Measurements from ENCODE around the gene PRR18.

Gene PRR18

DNA sequence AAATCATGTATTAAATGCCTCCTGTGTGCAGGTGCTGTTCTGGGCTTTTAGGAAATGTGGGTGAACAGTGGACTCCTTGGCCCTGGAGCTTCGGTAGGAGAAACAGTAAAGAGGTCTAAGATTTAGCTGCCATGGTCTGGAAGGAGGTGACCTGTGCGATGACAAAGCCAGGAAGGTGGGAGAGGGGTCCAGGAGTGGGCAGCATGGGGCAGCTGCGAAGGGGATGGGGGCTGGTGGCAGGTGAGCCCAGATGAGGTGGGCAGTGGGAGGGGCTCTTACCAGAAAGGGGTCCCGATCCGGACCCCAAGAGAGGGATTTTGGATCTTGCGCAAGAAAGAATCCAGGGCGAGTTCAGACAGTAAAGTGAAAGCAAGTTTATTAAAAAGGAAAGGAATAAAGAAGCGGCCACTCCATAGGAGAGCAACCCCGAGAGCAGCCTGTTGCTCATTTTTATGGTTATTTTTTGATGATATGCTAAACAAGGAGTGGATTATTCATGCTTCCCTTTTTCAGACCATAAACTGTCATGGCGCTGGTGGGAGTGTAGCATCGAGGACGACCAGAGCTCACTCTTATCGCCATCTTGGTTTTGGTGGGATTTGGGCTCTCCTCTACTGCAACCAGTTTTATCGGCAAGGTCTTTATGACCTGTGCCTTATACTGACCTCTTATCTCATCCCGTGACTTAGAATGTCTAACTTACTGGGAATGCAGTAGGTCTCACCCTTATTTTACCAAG, 38.7 kb downstream of the PRR18 start:
- TF ChIP-seq ZFX (IDR thresholded peaks at IDR 0.05), result no peak
- TF ChIP-seq, protein P1, sequence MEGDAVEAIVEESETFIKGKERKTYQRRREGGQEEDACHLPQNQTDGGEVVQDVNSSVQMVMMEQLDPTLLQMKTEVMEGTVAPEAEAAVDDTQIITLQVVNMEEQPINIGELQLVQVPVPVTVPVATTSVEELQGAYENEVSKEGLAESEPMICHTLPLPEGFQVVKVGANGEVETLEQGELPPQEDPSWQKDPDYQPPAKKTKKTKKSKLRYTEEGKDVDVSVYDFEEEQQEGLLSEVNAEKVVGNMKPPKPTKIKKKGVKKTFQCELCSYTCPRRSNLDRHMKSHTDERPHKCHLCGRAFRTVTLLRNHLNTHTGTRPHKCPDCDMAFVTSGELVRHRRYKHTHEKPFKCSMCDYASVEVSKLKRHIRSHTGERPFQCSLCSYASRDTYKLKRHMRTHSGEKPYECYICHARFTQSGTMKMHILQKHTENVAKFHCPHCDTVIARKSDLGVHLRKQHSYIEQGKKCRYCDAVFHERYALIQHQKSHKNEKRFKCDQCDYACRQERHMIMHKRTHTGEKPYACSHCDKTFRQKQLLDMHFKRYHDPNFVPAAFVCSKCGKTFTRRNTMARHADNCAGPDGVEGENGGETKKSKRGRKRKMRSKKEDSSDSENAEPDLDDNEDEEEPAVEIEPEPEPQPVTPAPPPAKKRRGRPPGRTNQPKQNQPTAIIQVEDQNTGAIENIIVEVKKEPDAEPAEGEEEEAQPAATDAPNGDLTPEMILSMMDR (conservative IDR thresholded peaks at IDR 0.05), result no peak

DNA sequence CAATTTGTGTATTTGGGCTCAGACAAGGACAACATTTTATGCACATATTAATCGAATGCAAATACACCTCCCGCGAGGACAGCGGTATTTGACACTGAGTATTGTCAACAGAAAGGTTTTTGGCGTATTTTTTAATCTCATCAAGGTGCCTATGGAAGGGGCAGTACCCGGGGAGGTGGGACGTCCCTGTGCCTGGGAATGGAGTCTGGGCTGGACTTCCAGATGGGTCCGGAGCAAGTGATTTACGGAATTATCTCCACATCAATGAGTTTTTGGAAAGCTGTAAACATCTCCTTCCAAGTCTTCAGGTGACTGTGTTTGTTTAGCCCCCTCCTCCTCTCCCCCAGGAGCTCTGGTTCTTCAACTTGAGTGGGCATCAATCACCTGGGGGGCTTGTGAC, 39.8 kb downstream of the PRR18 start:
- TF ChIP-seq, protein P1 (conservative IDR thresholded peaks at IDR 0.05), result no peak
- no peak for TF ChIP-seq ZFX (IDR thresholded peaks at IDR 0.05)
- H3K27ac ChIP-seq, result no peak overlapping the region

More for the DNA sequence above, 38.7 kb downstream of the PRR18 start:
- H3K27ac ChIP-seq, result no peak overlapping the region

DNA sequence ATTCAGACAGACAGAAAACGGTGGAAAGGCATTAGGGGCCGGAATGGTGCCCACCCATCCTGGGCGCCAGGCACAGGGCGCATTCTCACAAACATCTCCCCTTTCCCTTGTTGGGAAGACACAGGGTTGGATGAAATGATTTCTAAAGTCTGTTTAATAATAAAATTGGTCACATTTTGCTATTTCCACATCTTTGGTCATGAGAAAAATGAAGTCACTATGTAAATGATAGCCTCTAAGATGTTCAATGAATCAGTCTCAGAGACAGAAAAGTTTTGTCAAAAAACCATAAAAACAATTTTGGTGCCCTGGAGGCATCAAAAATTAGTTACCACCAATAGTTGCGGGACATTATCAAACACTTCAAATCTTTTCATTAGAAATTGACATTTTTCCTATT, 40.7 kb downstream of the PRR18 start:
- no peak for TF ChIP-seq ZFX (IDR thresholded peaks at IDR 0.05)
- TF ChIP-seq, protein P1 (conservative IDR thresholded peaks at IDR 0.05), result no peak
- no peak overlapping the region for H3K27ac ChIP-seq

DNA sequence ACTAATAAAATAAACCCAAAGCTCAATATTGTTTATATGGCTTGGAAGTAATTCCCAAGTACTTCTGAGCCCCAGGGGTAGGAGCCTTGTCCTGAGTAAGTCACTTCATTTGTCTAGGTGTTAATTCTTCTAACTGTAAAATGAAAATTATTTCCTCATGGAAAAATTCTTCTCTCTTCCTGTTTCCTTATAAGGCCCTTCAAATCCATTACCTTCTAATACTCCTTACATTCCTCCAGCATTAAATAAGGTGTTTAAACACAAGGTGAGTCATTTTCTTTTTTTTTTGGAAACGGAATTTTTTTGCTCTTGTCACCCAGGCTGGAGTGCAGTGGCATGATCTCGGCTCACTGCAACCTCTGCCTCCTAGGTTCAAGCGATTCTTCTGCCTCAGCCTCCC, 41.9 kb downstream of the PRR18 start:
- no peak for TF ChIP-seq ZFX (IDR thresholded peaks at IDR 0.05)
- TF ChIP-seq, protein P1 (conservative IDR thresholded peaks at IDR 0.05), result no peak
- no peak overlapping the region for H3K27ac ChIP-seq

DNA sequence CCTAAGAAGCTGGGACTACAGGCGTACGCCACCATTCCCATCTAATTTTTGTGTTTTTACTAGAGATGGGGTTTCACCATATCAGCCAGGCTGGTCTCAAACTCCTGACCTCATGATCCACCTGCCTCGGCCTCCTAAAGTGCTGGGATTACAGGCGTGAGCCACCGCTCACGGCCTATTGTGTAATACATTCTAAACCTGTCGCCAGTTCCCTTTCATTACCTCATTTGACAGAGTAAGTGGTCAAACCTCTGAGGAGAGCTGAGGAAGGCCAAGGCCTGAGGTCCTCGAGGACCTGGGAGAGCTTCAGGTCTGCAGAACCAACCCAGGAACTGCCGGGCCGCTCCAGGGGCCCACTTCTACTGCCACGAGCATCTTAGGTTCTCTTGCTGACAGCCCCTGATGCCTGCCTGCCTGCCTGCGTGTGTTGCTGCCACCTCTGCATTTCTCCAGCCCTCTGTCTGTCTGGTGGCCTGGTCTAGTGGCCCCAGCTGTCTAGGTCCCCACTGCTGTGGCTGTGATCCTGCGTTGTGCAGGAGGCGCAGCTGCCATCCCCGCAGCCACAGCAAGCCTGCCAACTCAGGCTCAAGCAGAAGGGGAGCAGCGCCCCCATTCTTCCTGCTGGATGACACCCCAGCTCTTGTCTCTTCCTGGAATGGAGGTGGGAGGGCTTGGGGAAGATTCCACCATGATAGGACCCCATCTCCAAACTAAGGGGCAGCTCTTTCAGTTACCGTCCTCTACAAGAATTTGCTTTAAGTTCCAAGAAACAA, 45.3 kb downstream of the PRR18 start:
- TF ChIP-seq, protein P1 (conservative IDR thresholded peaks at IDR 0.05), result no peak
- TF ChIP-seq ZFX (IDR thresholded peaks at IDR 0.05), result no peak

DNA sequence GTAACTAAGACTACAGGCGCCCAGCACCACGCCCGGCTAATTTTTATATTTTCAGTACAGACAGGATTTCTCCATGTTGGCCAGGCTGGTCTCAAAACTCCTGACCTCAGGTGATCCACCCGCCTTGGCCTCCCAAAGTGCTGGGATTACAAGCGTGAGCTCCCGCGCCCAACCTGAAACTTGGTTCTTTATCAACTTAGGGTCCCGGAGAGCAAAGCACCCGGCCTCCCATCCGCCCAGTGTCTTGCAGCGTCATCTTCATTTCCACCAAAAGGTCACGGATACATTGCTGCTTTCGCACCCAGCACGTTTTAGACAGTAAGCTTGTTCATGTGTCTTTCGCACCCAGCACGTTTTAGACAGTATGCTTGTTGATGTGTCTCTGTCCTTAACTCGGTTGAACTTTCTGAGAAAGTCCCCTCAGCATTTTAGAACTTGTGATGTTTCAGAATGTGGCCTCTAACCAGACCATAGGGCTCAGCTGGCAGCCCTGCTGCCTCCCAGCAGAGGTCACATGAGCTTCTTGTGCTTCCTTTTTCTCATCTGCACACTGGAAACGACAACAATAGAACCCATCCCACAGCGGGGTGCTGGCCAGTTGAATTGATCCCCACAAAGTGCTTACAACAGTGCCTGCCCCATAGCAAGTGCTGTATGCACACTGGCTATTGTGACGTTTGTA, 48.8 kb downstream of the PRR18 start:
- TF ChIP-seq, protein P1 (conservative IDR thresholded peaks at IDR 0.05), result no peak
- TF ChIP-seq ZFX (IDR thresholded peaks at IDR 0.05), result no peak

More for the DNA sequence above, 45.3 kb downstream of the PRR18 start:
- H3K27ac ChIP-seq, result no peak overlapping the region

More for the DNA sequence above, 48.8 kb downstream of the PRR18 start:
- H3K27ac ChIP-seq, result no peak overlapping the region

All from C4-2B (cell line).